ENCODE data around the gene SARNP. TPM values are rescaled to one million over a fixed set of nuclear protein-coding genes. Genes with fewer than 3 reads are reported as not detected.

SARNP gene
- total and polyA plus RNA-seq, 9 of the 15 experiments (the other 6 are each of a cell fraction or from before 2014, with no cell fraction given): 70.1 to 400 (median 198) TPM

DNA sequence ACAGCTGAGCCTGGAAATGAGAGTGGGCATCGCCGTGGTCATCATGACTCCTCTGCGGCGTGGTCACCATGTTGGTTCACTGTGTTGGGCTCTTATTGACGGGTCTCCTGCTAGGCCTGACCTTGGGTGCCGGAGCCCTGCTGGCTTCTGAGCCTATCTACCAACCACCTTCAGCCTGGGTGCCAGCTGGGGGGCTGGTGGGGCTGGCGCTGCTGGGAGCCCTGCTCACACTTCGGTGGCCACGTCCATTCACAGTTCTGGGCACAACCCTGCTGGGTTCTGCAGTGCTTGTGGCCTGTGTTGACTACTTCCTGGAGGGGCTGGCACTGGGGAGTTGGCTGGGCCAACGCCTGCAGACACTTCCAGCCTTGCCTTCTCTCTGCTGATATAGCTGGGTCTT, 15.5 kb upstream of the SARNP start (continued):
- no peak for TF ChIP-seq ZNF280A (IDR thresholded peaks at IDR 0.05; ENCODE audit: low read depth, partially characterized antibody)

DNA sequence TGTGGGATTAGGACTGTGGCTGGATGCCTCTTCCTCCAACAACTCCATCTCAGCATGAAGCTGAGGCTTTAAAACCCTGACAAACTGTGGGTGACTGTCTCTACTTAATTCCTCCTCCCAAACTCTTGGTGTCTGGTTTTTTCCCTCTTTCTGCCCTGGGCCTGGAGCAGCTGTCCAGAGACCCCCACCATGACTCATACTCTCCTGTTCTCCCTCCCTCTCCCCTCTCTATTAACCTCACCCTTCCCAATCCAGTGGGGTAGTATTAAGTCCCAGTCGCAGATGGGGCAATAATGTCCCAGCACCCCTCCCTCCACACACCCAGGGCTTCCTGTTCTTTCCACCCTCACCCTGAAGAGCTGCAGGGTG, 13.9 kb upstream of the SARNP start:
- Histone ChIP-seq H3K79me2 (ENCODE audit: control insufficient read depth, insufficient read depth, low read length) (peaks cover 37% of the 10 kb centered on the region), H3K4me1 (replicated peaks in 1 of 2; ENCODE audit: control insufficient read depth in 2 of 2, insufficient read depth in 2 of 2, low read length in 2 of 2) (peaks cover 23 to 41% of the 10 kb centered on the region in 2 experiments; a peak in 4 of 5 replicates), H3K9me1 (ENCODE audit: control insufficient read depth, insufficient read depth, low read length) (no peaks in the 10 kb centered on the region), H3K27me3 (ENCODE audit: control insufficient read depth in 2 of 2, insufficient read depth in 2 of 2, low read length in 2 of 2) (no peaks in the 10 kb centered on the region), H4K20me1 (replicated peaks; ENCODE audit: control insufficient read depth, insufficient read depth, low read length) (peaks cover 4% of the 10 kb centered on the region; the same call in 1 of the 2 replicates), H2AFZ (ENCODE audit: low read depth, low read length) (0 out of 2 replicates have a peak overlapping the region, but pooled peaks have one; percentile 46), H3K27ac (ENCODE audit: extremely low read depth, low read depth, low read length) (peak overlapping the region; percentile 83; the same call in 2 of the 3 replicates), H3K4me2 (ENCODE audit: insufficient read depth, low read length) (peak overlapping the region; percentile 94), H3K9me3 (replicated peaks; ENCODE audit: control insufficient read depth, insufficient read depth, low read depth, low read length) (no peaks in the 10 kb centered on the region), H3K9ac (ENCODE audit: insufficient read depth in 1 of 2, low read depth in 2 of 2, low read length in 2 of 2) (peak overlapping the region; percentile 82 to 95; a peak in 2 of 4 replicates), H3K4me3 (peak overlapping the region; percentile 78), H3K36me3 (ENCODE audit: control insufficient read depth, insufficient read depth, low read length) (peaks cover 19% of the 10 kb centered on the region; the same call in 2 of the 3 replicates)
- ATAC-seq (no peak), DNase-seq (ENCODE audit: extremely low read depth in 1 of 4, low spot score in 3 of 4) (no peak), FAIRE-seq (no peak)
- ChIA-PET CTCF (ENCODE audit: low intra/inter-chr PET ratio) (no interaction called here), POLR2A (interaction anchor here (0.7 to 8.3 kb wide), 6 partner anchors 8 to 1824 kb away, joined by 3 to 64 read pairs (median 5); partner anchors contain the start of genes ORMDL2 and SARNP)
- 0 out of 2 replicates have a peak, but pooled peaks have one; percentile 12 for TF ChIP-seq ATF3 (IDR thresholded peaks at IDR 0.05)
- TF ChIP-seq ATF3 (CRISPR knock-in tag; conservative IDR thresholded peaks at IDR 0.05): no peak
- no peak for TF ChIP-seq NUFIP1 (IDR thresholded peaks at IDR 0.05; ENCODE audit: partially characterized antibody)
- 0 out of 2 replicates have a peak, but pooled peaks have one; percentile 12 for TF ChIP-seq JUND (IDR thresholded peaks at IDR 0.05; ENCODE audit: borderline replicate concordance, low read depth, low read length)
- no peak for TF ChIP-seq JUND (tag; IDR thresholded peaks at IDR 0.05; ENCODE audit: borderline replicate concordance, low read depth, low read length)
- TF ChIP-seq POLR2B (IDR thresholded peaks at IDR 0.05; ENCODE audit: low read depth, partially characterized antibody): no peak
- no peak for TF ChIP-seq NCOA4 (IDR thresholded peaks at IDR 0.05; ENCODE audit: partially characterized antibody)
- no TSS peak for BruUV-seq (replicated peaks)
- in situ Hi-C loops (cut with MboI) (no loop called here), intact Hi-C loops (cut with micrococcal nuclease) (no loop called here)
- 29% methylated on average over 1 of the region's 1 CpG for WGBS (ENCODE audit: insufficient coverage, low coverage, missing lambda C conversion rate)

All from K562 (cell line).